SK-N-SH (cell line): Measurements from ENCODE around the gene RAI1.

ENCODE experiments used
- EP300 ChIP-seq, 2 experiments: IDR thresholded peaks; 2 replicates each; pipeline versions ENCODE4 v1.4.0 to v1.6.1; 2012; ENCODE audit warnings: borderline replicate concordance in 1 of 2, low read depth in 1 of 2, low read length in 1 of 2
- JUND ChIP-seq: IDR thresholded peaks from 2 replicates; pipeline ENCODE4 v1.4.0; 2012
- SMC3 ChIP-seq: IDR thresholded peaks from 2 replicates; pipeline ENCODE4 v1.6.1; 2012; ENCODE audit warnings: low read depth, low read length, improper control_type of control experiment
- TCF12 ChIP-seq: IDR thresholded peaks from 2 replicates; pipeline ENCODE4 v1.4.0; 2012
- USF2 ChIP-seq: fragments of 150-350 bp; IDR thresholded peaks from 2 replicates; pipeline ENCODE4 v1.6.1; 2017; ENCODE audit warnings: antibody characterized with exemption, low read length, low read depth, borderline replicate concordance
- TF ChIP-seq, protein P1 (sequence below): fragments of 200-600 bp; sonication (generic); IDR thresholded peaks from 2 replicates; pipeline ENCODE4 v1.6.1; 2017; ENCODE audit warnings: antibody characterized with exemption, mild to moderate bottlenecking, moderate library complexity

- TF ChIP-seq EP300 (IDR thresholded peaks at IDR 0.05; ENCODE audit: borderline replicate concordance in 1 of 2, low read depth in 1 of 2, low read length in 1 of 2) (no peak), USF2 (no peak), TCF12 (no peak), JUND (no peak), SMC3 (no peak)
- TF ChIP-seq, protein P1, sequence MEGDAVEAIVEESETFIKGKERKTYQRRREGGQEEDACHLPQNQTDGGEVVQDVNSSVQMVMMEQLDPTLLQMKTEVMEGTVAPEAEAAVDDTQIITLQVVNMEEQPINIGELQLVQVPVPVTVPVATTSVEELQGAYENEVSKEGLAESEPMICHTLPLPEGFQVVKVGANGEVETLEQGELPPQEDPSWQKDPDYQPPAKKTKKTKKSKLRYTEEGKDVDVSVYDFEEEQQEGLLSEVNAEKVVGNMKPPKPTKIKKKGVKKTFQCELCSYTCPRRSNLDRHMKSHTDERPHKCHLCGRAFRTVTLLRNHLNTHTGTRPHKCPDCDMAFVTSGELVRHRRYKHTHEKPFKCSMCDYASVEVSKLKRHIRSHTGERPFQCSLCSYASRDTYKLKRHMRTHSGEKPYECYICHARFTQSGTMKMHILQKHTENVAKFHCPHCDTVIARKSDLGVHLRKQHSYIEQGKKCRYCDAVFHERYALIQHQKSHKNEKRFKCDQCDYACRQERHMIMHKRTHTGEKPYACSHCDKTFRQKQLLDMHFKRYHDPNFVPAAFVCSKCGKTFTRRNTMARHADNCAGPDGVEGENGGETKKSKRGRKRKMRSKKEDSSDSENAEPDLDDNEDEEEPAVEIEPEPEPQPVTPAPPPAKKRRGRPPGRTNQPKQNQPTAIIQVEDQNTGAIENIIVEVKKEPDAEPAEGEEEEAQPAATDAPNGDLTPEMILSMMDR: no peak
These were observed 137.9 kb downstream of the RAI1 start for GRCh38 chr17:17819111-17819510.
